Choroid plexus epithelial cell (primary cell): ENCODE data around the gene CCDC187.

Source experiments
- DNase-seq: peaks from one replicate; pipeline ENCODE4 v3.0.0-alpha.2; 2010; ENCODE audit warnings: low read depth
- H3K4me3 ChIP-seq: 2 replicates; pipeline ENCODE4 v1.5.1; 2011; ENCODE audit warnings: low read depth, mild to moderate bottlenecking, control low read depth, low read length, moderate library complexity
- TF ChIP-seq, protein P1 (sequence below): conservative IDR thresholded peaks from 2 replicates; pipeline ENCODE4 v1.5.1; 2011; ENCODE audit warnings: low read depth, mild to moderate bottlenecking, control low read depth, inconsistent platforms, low read length, moderate library complexity

The CCDC187 gene

DNA sequence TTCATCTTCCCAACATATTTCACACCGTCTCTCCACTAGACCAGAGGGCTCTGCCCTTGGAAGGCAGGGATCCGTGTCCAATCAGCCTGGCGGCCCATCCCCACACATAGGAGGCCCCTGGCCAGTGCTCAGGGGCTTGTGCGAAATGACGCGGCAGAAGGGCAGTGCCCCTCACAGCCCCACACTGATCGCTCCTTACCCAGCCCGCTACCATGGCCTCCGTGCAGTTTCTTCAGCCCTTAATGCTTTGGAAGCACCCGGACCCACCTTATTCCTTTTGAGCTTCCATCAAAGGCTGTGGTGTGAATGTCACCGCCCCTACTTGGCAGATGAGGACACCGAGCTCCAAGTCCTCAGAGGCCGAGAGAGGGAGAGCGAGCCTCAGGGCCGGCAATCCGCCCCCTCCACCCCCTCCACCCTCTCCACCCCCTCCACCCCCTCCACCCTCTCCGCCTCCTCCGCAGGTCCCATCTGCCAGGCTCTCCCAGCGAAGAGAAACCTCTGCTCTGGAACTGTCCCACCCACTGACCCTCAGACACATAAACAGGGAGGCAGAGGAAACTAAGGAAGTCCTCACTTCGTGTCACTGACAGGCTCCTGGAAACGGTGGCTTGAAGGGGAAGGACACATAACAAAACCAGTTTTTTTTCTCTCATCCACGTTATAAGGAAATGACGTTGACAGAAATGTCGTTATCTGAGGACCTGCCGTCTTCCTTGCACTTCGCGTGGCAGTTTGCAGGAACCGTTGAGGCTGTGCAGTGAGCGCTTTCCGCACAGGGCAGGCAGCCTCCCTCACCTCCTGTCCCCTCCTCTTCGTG, 72.2 kb downstream of the CCDC187 start:
- no peak overlapping the region for H3K4me3 ChIP-seq
- no peak for DNase-seq

DNA sequence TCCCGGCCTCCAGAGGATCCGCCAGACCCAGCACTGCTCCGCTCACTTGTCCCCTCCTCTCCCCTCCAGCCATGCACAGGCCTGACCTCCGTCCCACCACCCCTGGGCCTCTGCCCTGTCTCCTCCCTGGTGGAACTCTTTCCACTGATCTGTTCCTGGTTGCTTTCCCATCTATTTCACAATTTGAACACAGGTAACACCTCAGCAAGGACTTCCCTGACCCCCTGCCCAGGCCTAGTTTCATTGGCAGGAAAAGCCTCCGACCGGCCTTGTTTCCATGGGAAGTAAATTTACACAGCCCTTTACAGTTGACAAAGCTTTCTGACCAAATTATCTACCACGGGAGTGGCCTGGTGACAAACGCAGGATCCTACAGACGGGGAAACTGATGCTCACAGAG, 73.1 kb downstream of the CCDC187 start:
- DNase-seq = no peak
- no peak overlapping the region for H3K4me3 ChIP-seq
- TF ChIP-seq, protein P1, sequence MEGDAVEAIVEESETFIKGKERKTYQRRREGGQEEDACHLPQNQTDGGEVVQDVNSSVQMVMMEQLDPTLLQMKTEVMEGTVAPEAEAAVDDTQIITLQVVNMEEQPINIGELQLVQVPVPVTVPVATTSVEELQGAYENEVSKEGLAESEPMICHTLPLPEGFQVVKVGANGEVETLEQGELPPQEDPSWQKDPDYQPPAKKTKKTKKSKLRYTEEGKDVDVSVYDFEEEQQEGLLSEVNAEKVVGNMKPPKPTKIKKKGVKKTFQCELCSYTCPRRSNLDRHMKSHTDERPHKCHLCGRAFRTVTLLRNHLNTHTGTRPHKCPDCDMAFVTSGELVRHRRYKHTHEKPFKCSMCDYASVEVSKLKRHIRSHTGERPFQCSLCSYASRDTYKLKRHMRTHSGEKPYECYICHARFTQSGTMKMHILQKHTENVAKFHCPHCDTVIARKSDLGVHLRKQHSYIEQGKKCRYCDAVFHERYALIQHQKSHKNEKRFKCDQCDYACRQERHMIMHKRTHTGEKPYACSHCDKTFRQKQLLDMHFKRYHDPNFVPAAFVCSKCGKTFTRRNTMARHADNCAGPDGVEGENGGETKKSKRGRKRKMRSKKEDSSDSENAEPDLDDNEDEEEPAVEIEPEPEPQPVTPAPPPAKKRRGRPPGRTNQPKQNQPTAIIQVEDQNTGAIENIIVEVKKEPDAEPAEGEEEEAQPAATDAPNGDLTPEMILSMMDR = no peak

More for the DNA sequence above, 72.2 kb downstream of the CCDC187 start:
- TF ChIP-seq, protein P1 = no peak

DNA sequence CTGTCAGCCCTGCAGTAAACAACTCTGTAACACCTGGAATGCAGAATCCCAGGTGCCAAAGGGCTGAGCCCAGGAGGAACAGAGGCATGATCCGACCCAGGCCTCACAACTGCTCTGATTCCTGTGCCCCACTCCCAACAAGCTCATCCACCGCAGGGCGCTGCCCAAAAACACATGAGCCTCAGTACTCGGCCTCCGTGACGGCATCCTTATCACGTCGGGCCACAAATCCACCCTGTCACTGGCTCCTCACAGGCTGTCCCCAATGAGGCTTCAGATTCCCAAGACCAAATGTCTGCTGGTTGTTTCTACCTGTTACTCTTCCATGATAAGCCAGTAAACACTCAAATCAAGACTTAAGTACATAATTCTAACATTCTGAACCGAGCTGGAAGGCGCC, 73.5 kb downstream of the CCDC187 start:
- H3K4me3 ChIP-seq = no peak overlapping the region
- no peak for DNase-seq
- TF ChIP-seq, protein P1 = no peak

DNA sequence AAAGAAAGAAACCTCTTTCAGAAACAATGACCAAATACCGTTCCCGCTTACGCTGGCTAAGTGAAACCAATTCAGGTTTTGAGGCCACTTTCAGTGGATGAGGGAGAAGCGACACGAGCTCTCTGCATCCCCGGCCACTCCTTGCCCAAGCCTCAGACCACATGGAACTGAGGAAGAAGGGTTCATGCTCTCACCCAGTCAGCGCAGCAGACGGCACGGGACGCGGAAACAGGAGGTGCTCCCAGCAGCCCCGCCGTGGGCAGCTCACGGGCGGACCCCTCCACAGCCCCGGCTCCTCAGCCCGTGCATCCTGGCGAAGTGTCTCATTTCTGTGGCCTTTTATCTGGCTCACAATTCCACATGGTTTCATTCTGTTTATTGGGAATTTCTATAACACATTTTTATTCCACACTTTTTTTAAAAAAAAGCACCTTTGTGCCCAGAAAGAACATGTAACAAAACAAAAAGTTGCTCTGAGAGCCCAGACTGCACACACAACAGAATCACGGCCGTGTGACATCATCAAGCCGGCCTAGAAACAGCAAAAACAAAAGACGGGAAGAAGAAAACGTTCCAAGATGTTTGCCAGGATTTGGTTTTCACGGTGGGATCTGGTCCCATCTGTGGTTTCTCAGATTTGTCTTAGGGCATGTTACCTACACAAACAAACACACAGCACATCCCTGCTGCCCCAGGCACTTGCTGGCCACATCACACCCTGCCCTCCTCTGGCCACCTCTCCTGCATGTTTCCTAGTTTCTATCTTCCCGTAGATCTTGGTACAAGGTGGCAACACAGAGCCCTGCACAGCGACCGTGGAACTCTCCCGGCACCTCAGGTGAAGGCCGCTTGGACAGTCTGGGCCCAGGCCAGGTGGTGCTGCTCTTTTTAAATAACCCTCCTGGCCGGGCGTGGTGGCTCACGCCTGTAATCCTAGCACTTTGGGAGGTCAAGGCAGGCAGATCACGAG, 74.5 kb downstream of the CCDC187 start:
- TF ChIP-seq, protein P1 = no peak
- no peak for DNase-seq
- H3K4me3 ChIP-seq = no peak overlapping the region

DNA sequence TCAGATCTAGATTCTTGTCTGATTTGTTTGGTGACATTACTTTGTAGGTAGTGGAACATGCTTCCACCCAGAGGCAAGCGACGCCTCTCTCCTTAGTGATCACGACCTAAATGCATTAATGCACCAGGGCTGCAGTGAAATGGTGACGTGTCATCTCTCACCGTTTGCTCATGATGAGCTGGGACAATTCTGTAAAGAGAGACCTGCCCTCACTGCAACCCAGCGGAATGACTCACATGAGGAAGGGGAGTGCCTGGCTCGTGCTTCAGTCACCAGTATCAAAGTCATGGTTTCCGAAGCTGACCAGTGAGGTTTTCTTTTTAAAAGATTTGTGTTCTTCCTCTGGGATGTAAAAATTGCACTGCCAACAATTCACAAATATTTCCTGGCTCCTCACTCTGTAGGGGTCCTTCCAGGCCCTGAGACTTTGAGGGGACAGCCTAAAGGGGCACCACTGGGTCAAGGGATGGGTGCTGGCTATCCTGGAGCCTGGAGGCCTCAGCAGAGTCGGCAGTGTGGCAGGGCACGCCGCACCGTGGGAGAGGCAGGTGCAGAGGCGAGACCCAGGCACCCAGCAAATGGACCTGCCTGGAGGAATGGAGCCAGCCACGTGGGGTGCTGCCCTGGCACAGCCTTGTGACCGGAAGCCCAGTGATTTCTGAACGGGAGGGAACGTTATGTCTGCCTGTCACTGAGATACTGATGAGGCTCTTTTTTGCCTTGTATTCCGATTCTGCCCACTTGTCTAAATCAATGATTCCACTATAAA, 75.6 kb downstream of the CCDC187 start:
- TF ChIP-seq, protein P1 = no peak
- no peak overlapping the region for H3K4me3 ChIP-seq
- DNase-seq = peak; percentile 58

DNA sequence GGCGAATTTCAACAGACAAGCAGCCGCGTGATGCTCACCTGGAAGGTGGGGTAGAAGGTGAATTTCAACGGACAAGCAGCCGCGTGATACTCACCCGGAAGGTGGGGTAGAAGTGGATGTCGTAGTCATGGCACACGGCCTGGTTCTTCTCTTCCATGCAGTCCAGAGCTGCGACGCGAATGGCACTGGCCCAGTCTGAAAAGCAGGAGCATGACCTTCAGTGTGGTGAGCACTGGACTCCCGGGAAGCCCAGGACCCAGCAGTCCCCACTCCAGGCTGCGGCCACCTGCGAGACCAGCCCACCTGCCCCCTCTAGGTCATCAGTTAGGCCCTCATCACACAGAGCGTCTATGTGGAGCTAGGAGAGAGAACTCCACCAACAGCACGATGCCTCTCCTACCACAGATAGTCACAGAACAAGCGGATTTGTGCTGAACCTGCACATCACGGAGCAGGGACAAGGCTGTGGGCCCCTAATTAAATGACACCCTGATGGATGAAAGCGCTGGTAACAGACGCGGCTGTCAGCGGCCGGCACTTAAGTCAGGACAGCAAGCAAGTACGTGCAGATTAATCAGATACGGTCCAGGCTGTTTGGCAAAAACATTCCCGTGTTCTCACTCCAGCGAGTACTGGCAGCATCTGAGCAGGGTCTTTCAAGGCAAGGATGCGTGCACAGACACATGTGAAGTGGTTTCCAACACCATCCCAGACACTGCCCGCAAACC, 77.0 kb downstream of the CCDC187 start:
- TF ChIP-seq, protein P1 = no peak
- no peak overlapping the region for H3K4me3 ChIP-seq
- no peak for DNase-seq
